T1000 (cell line): Measurements from ENCODE around the gene SPECC1L.

ENCODE experiments used
- DNase-seq: peaks from one replicate; lab custom pipeline; 2025; ENCODE audit warnings: mixed read lengths; lab: John Stamatoyannopoulos, UW

Gene SPECC1L

DNA sequence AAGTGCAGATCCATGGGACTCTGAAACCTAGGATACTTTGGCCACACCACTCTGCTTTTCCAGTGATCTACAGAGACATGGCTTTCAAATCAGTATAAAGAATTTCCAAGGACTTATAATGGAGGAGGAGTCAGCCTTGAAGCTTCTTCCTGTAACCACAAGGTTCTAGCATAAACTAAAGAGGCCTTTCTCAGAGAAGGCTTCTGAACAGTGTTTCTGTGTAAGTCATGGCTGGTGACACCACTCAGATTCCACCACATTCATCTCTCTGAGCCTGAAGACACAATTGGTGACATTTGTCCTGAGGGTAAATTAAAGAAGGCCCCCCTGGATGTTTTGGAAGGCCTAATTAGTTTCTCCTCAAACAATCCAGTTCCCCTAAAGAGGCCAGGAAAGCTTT lies 127.8 kb downstream of the SPECC1L start:
- no peak for DNase-seq

DNA sequence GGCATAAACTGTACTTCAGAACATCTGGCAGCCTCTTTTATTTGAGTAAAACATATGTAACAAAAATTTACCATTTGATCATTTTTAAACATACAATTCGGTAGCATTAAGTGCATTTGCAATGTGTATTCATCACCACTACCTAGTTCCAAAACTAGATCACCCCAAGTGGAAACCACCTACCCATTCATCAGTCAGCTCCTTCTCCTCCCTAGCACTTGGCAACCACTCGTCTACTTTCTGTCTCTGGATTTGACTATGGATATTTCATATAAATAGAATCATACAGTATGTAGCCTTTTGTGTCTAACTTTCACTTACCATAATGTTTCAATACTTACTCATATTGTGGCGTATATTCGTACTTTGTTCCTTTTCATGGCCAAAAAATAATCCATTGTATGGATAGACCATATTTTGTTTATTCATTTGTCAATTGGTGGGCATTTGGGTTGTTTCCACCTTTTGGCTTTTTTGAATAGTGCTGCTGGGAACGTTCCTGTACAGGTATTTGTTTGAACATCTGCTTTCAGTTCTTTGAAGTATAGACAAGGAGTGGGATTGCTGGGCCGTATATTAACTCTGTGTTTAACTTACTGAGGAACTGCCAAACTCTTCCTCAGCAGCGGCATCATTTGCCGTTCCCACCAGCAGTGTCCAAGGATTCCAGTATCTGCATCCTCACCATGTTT lies 129.5 kb downstream of the SPECC1L start:
- DNase-seq = no peak

GRCh38 chr22:24400726-24401596 lies 130.3 kb downstream of the SPECC1L start:
- no peak for DNase-seq

DNA sequence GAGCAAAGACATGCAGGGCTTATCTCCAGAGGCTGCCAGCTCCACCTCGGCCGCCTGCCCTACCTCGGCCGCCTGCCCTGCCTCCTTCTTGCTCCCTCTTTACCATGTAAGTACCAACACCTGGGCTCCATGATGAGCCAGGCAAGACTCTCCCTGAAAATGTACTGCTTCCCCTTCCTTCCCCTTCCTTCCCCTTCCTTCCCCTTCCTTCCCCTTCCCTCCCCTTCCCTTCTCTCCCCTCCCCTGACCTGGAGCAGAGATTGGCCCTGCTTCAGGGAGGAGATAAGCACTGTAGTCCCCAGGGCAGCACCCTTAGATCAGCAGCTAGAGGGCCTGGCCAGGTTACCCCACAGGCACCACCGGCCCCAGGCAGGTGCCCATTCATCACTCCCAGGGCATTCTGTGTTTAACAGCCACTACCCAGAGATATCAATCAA lies 131.3 kb downstream of the SPECC1L start:
- DNase-seq = no peak

GRCh38 chr22:24402460-24403192 lies 132.0 kb downstream of the SPECC1L start:
- DNase-seq = peak; percentile 78

DNA sequence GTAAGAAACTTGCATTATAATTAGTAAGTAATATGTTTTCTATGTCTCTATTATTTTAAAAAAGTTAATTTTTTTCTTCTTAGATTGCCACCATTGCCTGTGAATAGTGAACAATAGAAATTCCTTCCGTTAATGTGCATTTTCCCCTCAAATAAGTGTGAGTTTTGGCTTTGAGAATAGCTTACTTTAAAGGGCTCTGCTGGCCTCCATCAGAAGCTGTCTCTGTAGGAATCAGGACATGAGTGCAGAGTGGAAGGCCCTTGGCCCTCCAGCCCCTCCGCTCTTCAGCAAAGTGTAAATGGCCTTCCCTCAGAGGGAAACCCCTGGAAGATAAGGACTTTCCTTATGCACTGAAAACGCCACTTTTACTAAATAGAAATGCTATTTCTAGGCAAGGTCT lies 132.7 kb downstream of the SPECC1L start:
- DNase-seq = no peak

DNA sequence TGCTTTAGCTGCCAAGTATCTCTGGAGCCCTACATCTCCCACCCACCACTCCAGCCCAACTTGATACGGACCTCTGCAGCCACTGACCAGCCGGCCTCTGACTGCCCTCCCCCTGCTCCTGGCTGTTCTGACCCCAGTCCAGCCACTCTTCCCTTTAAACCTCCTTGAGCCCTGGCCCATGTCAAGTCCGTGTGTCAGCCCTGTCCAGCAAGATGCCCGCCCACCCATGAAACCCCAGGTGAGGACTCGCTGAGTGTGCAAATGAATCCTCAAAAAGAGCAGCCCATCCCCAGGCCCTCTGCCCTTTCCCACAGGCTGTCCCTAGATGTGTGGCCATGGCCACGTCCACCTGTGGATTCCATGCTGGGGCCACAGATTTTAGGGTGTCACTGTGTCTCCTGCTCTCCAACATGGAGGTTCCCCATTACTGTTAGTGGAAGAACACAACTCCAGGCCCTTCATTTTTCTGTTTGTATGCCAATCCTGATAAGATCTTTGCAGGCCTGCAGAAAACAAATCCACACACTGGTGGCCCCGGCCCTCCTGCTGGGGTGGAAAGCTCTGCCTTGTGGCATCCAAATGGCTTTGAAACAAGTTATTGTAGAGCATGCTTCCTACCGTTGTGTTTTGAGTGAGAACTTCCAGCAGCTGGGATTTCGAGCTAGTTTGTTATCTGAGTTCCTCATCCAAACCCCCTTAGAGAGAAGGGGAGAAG lies 134.1 kb downstream of the SPECC1L start:
- DNase-seq = no peak

GRCh38 chr22:24405631-24406321 lies 135.1 kb downstream of the SPECC1L start:
- no peak for DNase-seq

- no peak for DNase-seq
Observed at GRCh38 chr22:24406322-24407277, 136.0 kb downstream of the SPECC1L start.

- no peak for DNase-seq
Observed at GRCh38 chr22:24407278-24407665, 136.6 kb downstream of the SPECC1L start.

DNA sequence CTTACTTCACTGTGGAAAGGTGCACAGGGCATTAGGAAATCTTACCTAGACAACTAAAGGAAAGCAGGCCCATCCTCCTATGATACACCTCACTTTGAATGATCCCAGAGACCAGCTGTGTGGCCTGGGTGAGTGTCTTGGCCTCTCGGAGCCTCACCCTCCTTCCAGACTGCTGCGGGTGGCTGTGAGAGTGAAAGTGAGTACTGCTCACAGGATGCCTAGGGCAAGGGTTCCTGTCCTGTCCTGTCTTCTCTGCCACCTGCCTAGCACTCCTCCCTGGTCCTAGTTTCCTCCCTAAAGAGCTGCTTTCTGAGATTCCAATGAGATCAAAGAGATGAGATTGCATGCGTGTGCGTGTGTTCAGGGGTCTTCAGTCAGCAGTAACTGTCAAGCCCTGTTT lies 137.3 kb downstream of the SPECC1L start:
- no peak for DNase-seq

GRCh38 chr22:24408630-24409029 lies 138.0 kb downstream of the SPECC1L start:
- DNase-seq = no peak

GRCh38 chr22:24409707-24410106 lies 139.1 kb downstream of the SPECC1L start:
- DNase-seq = no peak

GRCh38 chr22:24410110-24410856 lies 139.7 kb downstream of the SPECC1L start:
- peak; percentile 13 for DNase-seq

DNA sequence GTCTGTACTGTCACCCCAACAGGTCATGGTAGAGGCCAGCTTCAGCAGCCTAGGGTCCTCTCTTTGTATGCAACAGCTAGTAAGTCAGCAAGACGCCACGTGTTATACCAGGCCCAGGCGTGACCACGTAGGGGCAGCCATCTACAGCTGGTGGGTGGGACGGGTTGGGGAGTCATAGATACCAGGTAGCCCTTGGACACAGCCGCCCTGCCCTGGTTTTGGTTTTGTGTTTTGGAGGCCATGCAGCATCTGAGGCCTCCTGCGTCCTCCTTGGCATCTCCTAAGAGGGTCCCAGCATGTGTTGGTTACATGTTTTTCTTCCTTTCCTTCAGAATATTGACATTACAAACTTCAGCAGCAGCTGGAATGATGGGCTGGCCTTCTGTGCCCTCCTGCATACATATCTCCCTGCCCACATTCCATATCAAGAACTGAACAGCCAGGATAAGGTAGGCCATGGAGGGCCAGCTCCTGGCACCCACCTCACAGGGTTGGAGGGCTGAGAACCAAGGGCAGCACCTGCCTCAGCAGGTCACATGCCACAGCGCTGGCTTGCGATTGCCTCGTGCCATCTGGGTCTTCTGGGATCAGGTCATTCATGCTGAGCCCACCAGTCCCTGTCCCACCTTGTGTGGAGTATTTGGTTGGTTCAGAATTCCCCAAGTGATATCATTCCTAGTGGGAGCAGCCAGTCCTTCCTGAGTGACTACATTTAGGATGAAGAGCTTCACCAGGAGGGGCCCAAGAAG lies 140.8 kb downstream of the SPECC1L start:
- DNase-seq = no peak

DNA sequence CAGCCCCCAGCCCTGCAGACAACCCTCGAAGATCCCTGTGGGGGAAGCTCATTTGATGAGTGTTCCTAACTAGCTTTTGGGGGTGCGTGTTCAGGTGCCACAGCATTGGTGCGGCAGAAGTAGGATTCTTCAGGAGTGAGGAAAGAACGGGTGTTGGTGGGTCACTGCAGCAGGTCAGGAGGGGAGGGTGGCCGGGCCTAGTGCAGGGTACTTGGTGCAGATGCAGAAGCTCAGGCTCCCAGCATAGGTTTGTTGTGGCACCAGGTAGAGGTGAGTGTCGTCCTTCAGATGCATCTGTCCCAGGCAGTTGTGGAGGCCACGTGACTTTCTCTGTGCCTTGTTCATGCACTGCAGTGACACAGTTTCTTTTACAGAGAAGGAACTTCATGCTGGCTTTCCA lies 141.6 kb downstream of the SPECC1L start:
- no peak for DNase-seq

DNA sequence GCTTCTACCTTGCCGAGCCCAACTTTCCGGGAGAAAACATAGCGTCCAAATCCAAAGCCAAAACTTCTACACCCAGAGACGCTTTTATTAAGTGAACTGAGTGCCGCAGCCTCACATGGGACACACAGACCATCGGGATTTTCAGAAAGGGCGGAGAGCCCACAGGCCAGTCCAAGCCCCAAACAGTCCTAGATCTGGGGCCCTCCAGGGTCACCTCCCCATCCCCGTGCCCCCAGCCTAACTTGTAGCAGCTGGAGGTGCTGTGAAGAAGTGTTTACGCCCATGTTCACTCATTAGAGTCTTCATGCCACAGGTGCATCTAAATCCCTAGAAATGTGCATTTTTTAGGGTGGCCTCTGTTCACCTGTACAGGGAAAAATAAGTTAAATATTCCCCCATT lies 142.6 kb downstream of the SPECC1L start:
- no peak for DNase-seq

GRCh38 chr22:24413736-24414385 lies 143.2 kb downstream of the SPECC1L start:
- DNase-seq = no peak
